Measurements from ENCODE around the gene SIGLECL1. TPM values are rescaled to one million over a fixed set of nuclear protein-coding genes. Genes with fewer than 3 reads are reported as not detected.

SIGLECL1 gene
- total RNA-seq, 1 experiment from 2014 or later = not detected

- no peak overlapping the region for H3K4me3 Mint-ChIP-seq
- no peak overlapping the region for H3K56ac ChIP-seq (ENCODE audit: insufficient read length, low read depth, low read length)
- H4K91ac ChIP-seq (ENCODE audit: insufficient read length, low read depth, low read length) = no peak overlapping the region
- H3K27me3 ChIP-seq (ENCODE audit: insufficient read depth, low read length) = no peaks in the 10 kb centered on the region
- H2AK5ac ChIP-seq (ENCODE audit: insufficient read length, low read length) = no peak overlapping the region
- no peak overlapping the region for H3K27ac Mint-ChIP-seq
- H3K79me1 ChIP-seq (ENCODE audit: insufficient read depth, low read depth, low read length, poor library complexity, severe bottlenecking) = no peaks in the 10 kb centered on the region
- no peak overlapping the region for H3K14ac ChIP-seq (ENCODE audit: insufficient read depth, low read length)
- peaks cover 17% of the 10 kb centered on the region for H3K27me3 Mint-ChIP-seq (ENCODE audit: low read depth)
- no peak overlapping the region for H4K8ac ChIP-seq (replicated peaks; ENCODE audit: insufficient read length, low read depth, low read length)
- no peak overlapping the region for H4K5ac ChIP-seq (ENCODE audit: insufficient read length, low read depth, low read length)
- H4K20me1 ChIP-seq (ENCODE audit: control insufficient read depth, insufficient read depth, insufficient read length) = no peaks in the 10 kb centered on the region
- no peak for TF ChIP-seq CTCF (conservative IDR thresholded peaks at IDR 0.05)
- no peak overlapping the region for H3K27ac ChIP-seq (ENCODE audit: insufficient read length, low read depth, low read length)
- no peaks in the 10 kb centered on the region for H3K4me1 Mint-ChIP-seq
- no peaks in the 10 kb centered on the region for H3K36me3 Mint-ChIP-seq (ENCODE audit: insufficient read depth in 1 of 3, low read depth in 3 of 3)
- no peak overlapping the region for H3K4ac ChIP-seq (ENCODE audit: low read depth, low read length)
- H3K18ac ChIP-seq (ENCODE audit: insufficient read length, low read depth, low read length) = no peak overlapping the region
- no peak overlapping the region for H2BK15ac ChIP-seq (ENCODE audit: low read depth, low read length)
- H3K4me1 ChIP-seq (ENCODE audit: insufficient read depth, low read length) = no peaks in the 10 kb centered on the region; the same call in 1 of the 2 replicates
- no peaks in the 10 kb centered on the region for H3K79me2 ChIP-seq (ENCODE audit: insufficient read depth, low read length)
- no peak overlapping the region for H2BK20ac ChIP-seq (ENCODE audit: low read depth, low read length, poor library complexity, severe bottlenecking)
- peaks cover 7% of the 10 kb centered on the region for H3K23me2 ChIP-seq (ENCODE audit: insufficient read length, low read depth, low read length, poor library complexity, severe bottlenecking)
- no peak for DNase-seq
- H2BK12ac ChIP-seq (ENCODE audit: insufficient read length, low read depth, low read length) = no peak overlapping the region
- no peak overlapping the region for H3K23ac ChIP-seq (ENCODE audit: insufficient read length, low read depth, low read length)
- H3K4me2 ChIP-seq (ENCODE audit: insufficient read depth, insufficient read length, low read length) = no peak overlapping the region
- H3T11ph ChIP-seq (ENCODE audit: low read length) = no peak overlapping the region
- no peak overlapping the region for H2AFZ ChIP-seq (ENCODE audit: low read length)
- no peak overlapping the region for H2BK5ac ChIP-seq (ENCODE audit: insufficient read length, low read length)
- no CpG with 5 or more reads among the region's 2 CpGs for WGBS (ENCODE audit: extremely low coverage, insufficient read length, low lambda C conversion rate)
- H3K9me3 ChIP-seq (ENCODE audit: control insufficient read depth, low read depth, low read length) = no peaks in the 10 kb centered on the region
- H3K9ac ChIP-seq (ENCODE audit: extremely low read depth, insufficient read length, low read length) = no peak overlapping the region
- H3K9me3 Mint-ChIP-seq = peaks cover 0 to 86% of the 10 kb centered on the region in 2 experiments; a peak in 3 of 5 replicates
- H2BK120ac ChIP-seq (ENCODE audit: low read depth, low read length, poor library complexity, severe bottlenecking) = no peak overlapping the region
Measured at GRCh38 chr19:51207747-51208146, 43.1 kb upstream of the SIGLECL1 start.

Data from H9 (cell line).